ENCODE results near the gene HERPUD1. TPM values are rescaled to one million over a fixed set of nuclear protein-coding genes. Genes with fewer than 3 reads are reported as not detected.

HERPUD1 gene
- total RNA-seq, 1 experiment from 2014 or later = 28.9 TPM

GRCh38 chr16:56956076-56956475, 24.1 kb downstream of the HERPUD1 start:
- H2BK15ac ChIP-seq (ENCODE audit: low read depth, low read length) = no peak overlapping the region
- no peak overlapping the region for H2BK20ac ChIP-seq (ENCODE audit: low read depth, low read length, poor library complexity, severe bottlenecking)
- no peaks in the 10 kb centered on the region for H3K79me1 ChIP-seq (ENCODE audit: insufficient read depth, low read depth, low read length, poor library complexity, severe bottlenecking)
- no peak overlapping the region for H3K4ac ChIP-seq (ENCODE audit: low read depth, low read length)
- H3K56ac ChIP-seq (ENCODE audit: insufficient read length, low read depth, low read length) = no peak overlapping the region
- H3K27me3 ChIP-seq (ENCODE audit: insufficient read depth, low read length) = no peaks in the 10 kb centered on the region
- WGBS (ENCODE audit: extremely low coverage, insufficient read length, low lambda C conversion rate) = no CpG with 5 or more reads among the region's 4 CpGs
- no peak overlapping the region for H4K8ac ChIP-seq (replicated peaks; ENCODE audit: insufficient read length, low read depth, low read length)
- no peak for TF ChIP-seq CTCF (conservative IDR thresholded peaks at IDR 0.05)
- Mint-ChIP-seq H3K27ac (no peak overlapping the region), H3K4me3 (no peak overlapping the region), H3K9me3 (peaks cover 3 to 11% of the 10 kb centered on the region in 2 experiments; a peak in 3 of 5 replicates), H3K27me3 (ENCODE audit: low read depth) (no peaks in the 10 kb centered on the region), H3K36me3 (ENCODE audit: insufficient read depth in 1 of 3, low read depth in 3 of 3) (no peaks in the 10 kb centered on the region; a peak in 1 of 7 replicates), H3K4me1 (peaks cover 3% of the 10 kb centered on the region in 2 experiments; a peak in 1 of 4 replicates)
- H2AFZ ChIP-seq (ENCODE audit: low read length) = no peak overlapping the region
- H3K14ac ChIP-seq (ENCODE audit: insufficient read depth, low read length) = no peak overlapping the region
- no peaks in the 10 kb centered on the region for H3K79me2 ChIP-seq (ENCODE audit: insufficient read depth, low read length)
- H3K4me2 ChIP-seq (ENCODE audit: insufficient read depth, insufficient read length, low read length) = no peak overlapping the region
- H3K27ac ChIP-seq (ENCODE audit: insufficient read length, low read depth, low read length) = no peak overlapping the region
- no peaks in the 10 kb centered on the region for H4K20me1 ChIP-seq (ENCODE audit: control insufficient read depth, insufficient read depth, insufficient read length)
- no peak overlapping the region for H3K18ac ChIP-seq (ENCODE audit: insufficient read length, low read depth, low read length)
- no peak overlapping the region for H2BK5ac ChIP-seq (ENCODE audit: insufficient read length, low read length)
- no peak overlapping the region for H2BK12ac ChIP-seq (ENCODE audit: insufficient read length, low read depth, low read length)
- no peak overlapping the region for H3K23ac ChIP-seq (ENCODE audit: insufficient read length, low read depth, low read length)
- no peak overlapping the region for H4K91ac ChIP-seq (ENCODE audit: insufficient read length, low read depth, low read length)
- no peaks in the 10 kb centered on the region for H3K23me2 ChIP-seq (ENCODE audit: insufficient read length, low read depth, low read length, poor library complexity, severe bottlenecking)
- no peaks in the 10 kb centered on the region for H3K9me3 ChIP-seq (ENCODE audit: control insufficient read depth, low read depth, low read length)
- no peak for DNase-seq
- H4K5ac ChIP-seq (ENCODE audit: insufficient read length, low read depth, low read length) = no peak overlapping the region
- no peaks in the 10 kb centered on the region for H3K4me1 ChIP-seq (ENCODE audit: insufficient read depth, low read length)
- no peak overlapping the region for H3K9ac ChIP-seq (ENCODE audit: extremely low read depth, insufficient read length, low read length)
- no peak overlapping the region for H3T11ph ChIP-seq (ENCODE audit: low read length)
- no peak overlapping the region for H2BK120ac ChIP-seq (ENCODE audit: low read depth, low read length, poor library complexity, severe bottlenecking)
- no peak overlapping the region for H2AK5ac ChIP-seq (ENCODE audit: insufficient read length, low read length)

Data from H9 (cell line).